ENCODE results near the gene TMEM229B.

Gene TMEM229B

GRCh38 chr14:67497716-67498115 is 9.2 kb upstream of the TMEM229B start:
- no peak for DNase-seq (ENCODE audit: low read depth)
- TF ChIP-seq CTCF (IDR thresholded peaks at IDR 0.05; ENCODE audit: insufficient read depth, low read depth, low read length, missing control alignments): no peak
- H3K4me3 ChIP-seq (ENCODE audit: low read depth, low read length): no peak overlapping the region

- TF ChIP-seq CTCF (IDR thresholded peaks at IDR 0.05; ENCODE audit: insufficient read depth, low read depth, low read length, missing control alignments): no peak
- DNase-seq (ENCODE audit: low read depth): no peak
- no peak overlapping the region for H3K4me3 ChIP-seq (ENCODE audit: low read depth, low read length)
Observed at GRCh38 chr14:67497216-67497615, 8.7 kb upstream of the TMEM229B start.

- no peak for TF ChIP-seq CTCF (IDR thresholded peaks at IDR 0.05; ENCODE audit: insufficient read depth, low read depth, low read length, missing control alignments)
- no peak for DNase-seq (ENCODE audit: low read depth)
Observed at GRCh38 chr14:67495827-67496226, 7.3 kb upstream of the TMEM229B start.

DNA sequence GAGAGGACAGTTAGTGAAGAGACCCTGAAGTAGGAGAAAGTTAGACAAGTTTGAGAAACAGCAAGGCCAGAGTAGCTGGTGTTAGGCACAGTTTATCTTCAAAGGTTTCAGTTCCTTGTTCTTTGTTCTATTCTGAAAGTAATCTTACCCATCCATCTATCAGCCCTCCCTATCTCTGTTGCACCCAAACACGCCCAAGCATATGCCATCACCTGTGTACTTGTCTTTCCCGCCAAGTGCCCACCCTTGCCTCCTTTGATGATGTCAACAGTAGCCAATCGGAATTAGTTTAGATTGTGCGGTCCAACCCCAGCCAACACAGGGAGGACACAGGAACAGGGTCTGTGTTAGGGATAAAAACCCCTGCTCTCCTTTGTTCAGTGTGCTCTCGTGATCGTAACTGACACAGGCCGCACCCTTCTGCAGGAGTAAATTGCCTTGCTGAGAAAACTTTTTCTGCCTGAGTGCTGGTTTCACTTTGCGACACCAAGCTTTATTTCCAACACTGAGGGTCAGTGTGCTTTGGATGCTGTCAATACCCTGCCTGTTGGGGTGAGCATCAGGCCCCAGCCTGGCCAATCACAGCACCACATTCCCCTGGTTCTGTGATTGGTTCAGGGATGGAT is 4.7 kb upstream of the TMEM229B start:
- DNase-seq (ENCODE audit: low read depth): peak; percentile 64

More at GRCh38 chr14:67495827-67496226, 7.3 kb upstream of the TMEM229B start:
- no peak overlapping the region for H3K4me3 ChIP-seq (ENCODE audit: low read depth, low read length)

DNA sequence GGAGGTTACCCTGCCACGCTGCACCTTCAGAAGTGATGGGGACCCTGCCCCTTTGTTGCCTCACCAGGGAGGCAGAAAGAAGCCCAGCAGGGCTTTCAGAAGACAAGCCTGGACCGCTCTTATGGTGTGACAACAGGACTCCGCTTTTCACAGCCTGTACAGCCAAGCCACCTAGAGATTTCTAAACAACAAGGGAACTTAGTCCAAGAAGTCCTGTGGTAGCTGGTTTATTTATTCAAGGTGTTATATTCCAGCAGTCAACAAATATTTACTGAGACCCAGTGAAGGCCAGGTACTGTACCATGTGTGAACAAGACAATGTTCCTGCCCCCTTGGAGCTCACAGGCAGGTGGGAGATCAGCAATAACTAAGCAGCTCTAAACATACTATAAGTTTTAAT is 4.0 kb upstream of the TMEM229B start:
- no peak overlapping the region for H3K4me3 ChIP-seq (ENCODE audit: low read depth, low read length)
- DNase-seq (ENCODE audit: low read depth): no peak
- no peak for TF ChIP-seq CTCF (IDR thresholded peaks at IDR 0.05; ENCODE audit: insufficient read depth, low read depth, low read length, missing control alignments)

More for the DNA sequence above, 4.7 kb upstream of the TMEM229B start:
- H3K4me3 ChIP-seq (ENCODE audit: low read depth, low read length): no peak overlapping the region
- no peak for TF ChIP-seq CTCF (IDR thresholded peaks at IDR 0.05; ENCODE audit: insufficient read depth, low read depth, low read length, missing control alignments)

- no peak overlapping the region for H3K4me3 ChIP-seq (ENCODE audit: low read depth, low read length)
- DNase-seq (ENCODE audit: low read depth): no peak
- TF ChIP-seq CTCF (IDR thresholded peaks at IDR 0.05; ENCODE audit: insufficient read depth, low read depth, low read length, missing control alignments): no peak
Observed at GRCh38 chr14:67491741-67492507, 3.4 kb upstream of the TMEM229B start.
